Measurements from ENCODE around the gene KCNQ1.
A peak's percentile ranks its signal among the peaks of the same experiment; 100 is the strongest.

KCNQ1 gene

GRCh38 chr11:2837096-2837601, 392.3 kb downstream of the KCNQ1 start:
- no peak for DNase-seq

- no peak for DNase-seq
Observed at GRCh38 chr11:2837651-2838050, 392.8 kb downstream of the KCNQ1 start.

- DNase-seq = no peak
Observed at GRCh38 chr11:2838091-2838490, 393.3 kb downstream of the KCNQ1 start.

GRCh38 chr11:2838676-2839294, 394.0 kb downstream of the KCNQ1 start:
- no peak for DNase-seq

- DNase-seq = no peak
Observed at GRCh38 chr11:2839395-2839943, 394.7 kb downstream of the KCNQ1 start.

GRCh38 chr11:2841411-2842190, 396.8 kb downstream of the KCNQ1 start:
- no peak for DNase-seq

- no peak for DNase-seq
Observed at GRCh38 chr11:2842876-2843275, 398.1 kb downstream of the KCNQ1 start.

- no peak for DNase-seq
Observed at GRCh38 chr11:2843551-2843950, 398.7 kb downstream of the KCNQ1 start.

- peak; percentile 36 for DNase-seq
Observed at GRCh38 chr11:2844116-2844842, 399.5 kb downstream of the KCNQ1 start.

- no peak for DNase-seq
Observed at GRCh38 chr11:2844996-2845395, 400.2 kb downstream of the KCNQ1 start.

- no peak for DNase-seq
Observed at GRCh38 chr11:2846056-2846455, 401.2 kb downstream of the KCNQ1 start.

GRCh38 chr11:2846470-2846869, 401.7 kb downstream of the KCNQ1 start:
- no peak for DNase-seq

GRCh38 chr11:2847561-2847960, 402.8 kb downstream of the KCNQ1 start:
- peak; percentile 47 for DNase-seq

GRCh38 chr11:2848497-2848896, 403.7 kb downstream of the KCNQ1 start:
- DNase-seq = no peak

- no peak for DNase-seq
Observed at GRCh38 chr11:2849994-2850770, 405.4 kb downstream of the KCNQ1 start.

GRCh38 chr11:2853401-2853800, 408.6 kb downstream of the KCNQ1 start:
- DNase-seq = no peak

GRCh38 chr11:2853997-2854560, 409.3 kb downstream of the KCNQ1 start:
- no peak for DNase-seq

- DNase-seq = no peak
Observed at GRCh38 chr11:2855162-2855561, 410.4 kb downstream of the KCNQ1 start.

GRCh38 chr11:2857276-2857675, 412.5 kb downstream of the KCNQ1 start:
- no peak for DNase-seq

GRCh38 chr11:2857918-2858317, 413.1 kb downstream of the KCNQ1 start:
- DNase-seq = no peak

GRCh38 chr11:2858995-2859698, 414.3 kb downstream of the KCNQ1 start:
- DNase-seq = no peak

- DNase-seq = no peak
Observed at GRCh38 chr11:2859699-2860037, 414.9 kb downstream of the KCNQ1 start.

All from DMS79 treated with DMSO at 0.1 percent for 48 hours (cell line).